Measurements from ENCODE around the gene KRT26. TPM values are rescaled to one million over a fixed set of nuclear protein-coding genes. Genes with fewer than 3 reads are reported as not detected.

The KRT26 gene
- total and polyA plus RNA-seq, 2 of the 13 experiments (the other 11 are each of a cell fraction or from before 2014, with no cell fraction given): not detected

DNA sequence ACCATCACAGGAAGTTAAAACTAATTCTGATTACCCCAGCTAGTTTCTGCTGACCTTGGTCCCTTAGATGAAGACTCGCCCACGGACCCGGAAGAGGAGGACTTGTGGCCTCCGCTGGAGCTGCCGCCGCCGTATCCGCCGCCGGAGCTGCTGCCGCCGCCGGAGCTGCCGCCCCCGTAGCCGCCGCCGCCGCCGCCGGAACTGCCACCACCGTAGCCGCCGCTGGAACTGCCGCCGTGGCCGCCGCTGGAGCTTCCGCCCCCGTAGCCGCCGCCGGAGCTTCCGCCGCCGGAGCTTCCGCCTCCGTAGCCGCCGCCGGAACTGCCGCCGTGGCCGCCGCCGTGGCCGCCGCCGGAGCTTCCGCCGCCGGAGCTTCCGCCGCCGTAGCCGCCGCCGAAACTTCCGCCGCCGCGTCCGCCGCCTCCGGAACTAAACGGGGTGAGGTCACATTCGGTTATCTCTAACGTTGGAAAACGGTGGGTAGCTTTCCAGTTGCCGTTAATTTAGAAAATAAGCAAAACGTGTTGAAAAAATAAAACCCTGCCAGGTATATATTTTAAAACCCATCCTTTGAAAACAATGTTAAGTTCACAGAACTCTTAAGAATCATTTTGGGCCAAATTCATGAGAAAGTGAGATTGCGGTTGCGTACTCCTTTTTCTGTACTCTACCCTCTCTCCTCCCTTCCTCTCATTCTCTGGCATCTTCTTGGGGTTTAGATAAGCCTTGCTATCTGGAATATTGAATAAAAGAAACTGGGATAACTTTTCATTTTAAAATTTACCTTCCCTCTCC is 46.9 kb upstream of the KRT26 start (continued):
- TF ChIP-seq HNRNPLL (IDR thresholded peaks at IDR 0.05; ENCODE audit: low read depth, low read length, poor library complexity, severe bottlenecking) (peak; percentile 97), PPARG (CRISPR knock-in tag; conservative IDR thresholded peaks at IDR 0.05) (no peak), SP4 (CRISPR knock-in tag; IDR thresholded peaks at IDR 0.05) (peak; percentile 38; the same call in 1 of the 2 replicates), ZSCAN20 (CRISPR knock-in tag; IDR thresholded peaks at IDR 0.05; ENCODE audit: borderline replicate concordance) (no peak), CREM (IDR thresholded peaks at IDR 0.05) (0 out of 2 replicates have a peak, but pooled peaks have one; percentile 33), CREM (CRISPR knock-in tag; IDR thresholded peaks at IDR 0.05) (no peak), ZNF331 (CRISPR knock-in tag; IDR thresholded peaks at IDR 0.05) (0 out of 2 replicates have a peak, but pooled peaks have one; percentile 30), NCOR1 (IDR thresholded peaks at IDR 0.05; ENCODE audit: borderline replicate concordance, low read length) (no peak), ZFP62 (CRISPR knock-in tag; IDR thresholded peaks at IDR 0.05) (no peak), ZNF605 (CRISPR knock-in tag; IDR thresholded peaks at IDR 0.05) (peak; percentile 25; the same call in 1 of the 2 replicates), HMG20B (CRISPR knock-in tag; conservative IDR thresholded peaks at IDR 0.05) (no peak), TCF12 (IDR thresholded peaks at IDR 0.05) (no peak), TCF12 (CRISPR knock-in tag; IDR thresholded peaks at IDR 0.05) (peak; percentile 45), MAFF (IDR thresholded peaks at IDR 0.05; ENCODE audit: low read depth, low read length) (peak; percentile 6; the same call in 1 of the 2 replicates), KDM2A (CRISPR knock-in tag; IDR thresholded peaks at IDR 0.05; ENCODE audit: borderline replicate concordance, low read depth) (peak; percentile 41; the same call in 1 of the 2 replicates)
- TF ChIP-seq, protein P1, sequence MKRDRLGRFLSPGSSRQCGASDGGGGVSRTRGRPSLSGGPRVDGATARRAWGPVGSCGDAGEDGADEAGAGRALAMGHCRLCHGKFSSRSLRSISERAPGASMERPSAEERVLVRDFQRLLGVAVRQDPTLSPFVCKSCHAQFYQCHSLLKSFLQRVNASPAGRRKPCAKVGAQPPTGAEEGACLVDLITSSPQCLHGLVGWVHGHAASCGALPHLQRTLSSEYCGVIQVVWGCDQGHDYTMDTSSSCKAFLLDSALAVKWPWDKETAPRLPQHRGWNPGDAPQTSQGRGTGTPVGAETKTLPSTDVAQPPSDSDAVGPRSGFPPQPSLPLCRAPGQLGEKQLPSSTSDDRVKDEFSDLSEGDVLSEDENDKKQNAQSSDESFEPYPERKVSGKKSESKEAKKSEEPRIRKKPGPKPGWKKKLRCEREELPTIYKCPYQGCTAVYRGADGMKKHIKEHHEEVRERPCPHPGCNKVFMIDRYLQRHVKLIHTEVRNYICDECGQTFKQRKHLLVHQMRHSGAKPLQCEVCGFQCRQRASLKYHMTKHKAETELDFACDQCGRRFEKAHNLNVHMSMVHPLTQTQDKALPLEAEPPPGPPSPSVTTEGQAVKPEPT (CRISPR knock-in tag; IDR thresholded peaks at IDR 0.05; ENCODE audit: low read depth): 0 out of 2 replicates have a peak, but pooled peaks have one; percentile 39
- TF ChIP-seq, protein P2, sequence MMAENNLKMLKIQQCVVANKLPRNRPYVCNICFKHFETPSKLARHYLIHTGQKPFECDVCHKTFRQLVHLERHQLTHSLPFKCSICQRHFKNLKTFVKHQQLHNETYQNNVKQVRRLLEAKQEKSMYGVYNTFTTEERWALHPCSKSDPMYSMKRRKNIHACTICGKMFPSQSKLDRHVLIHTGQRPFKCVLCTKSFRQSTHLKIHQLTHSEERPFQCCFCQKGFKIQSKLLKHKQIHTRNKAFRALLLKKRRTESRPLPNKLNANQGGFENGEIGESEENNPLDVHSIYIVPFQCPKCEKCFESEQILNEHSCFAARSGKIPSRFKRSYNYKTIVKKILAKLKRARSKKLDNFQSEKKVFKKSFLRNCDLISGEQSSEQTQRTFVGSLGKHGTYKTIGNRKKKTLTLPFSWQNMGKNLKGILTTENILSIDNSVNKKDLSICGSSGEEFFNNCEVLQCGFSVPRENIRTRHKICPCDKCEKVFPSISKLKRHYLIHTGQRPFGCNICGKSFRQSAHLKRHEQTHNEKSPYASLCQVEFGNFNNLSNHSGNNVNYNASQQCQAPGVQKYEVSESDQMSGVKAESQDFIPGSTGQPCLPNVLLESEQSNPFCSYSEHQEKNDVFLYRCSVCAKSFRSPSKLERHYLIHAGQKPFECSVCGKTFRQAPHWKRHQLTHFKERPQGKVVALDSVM (CRISPR knock-in tag; IDR thresholded peaks at IDR 0.05): peak; percentile 37
- TF ChIP-seq, protein P3, sequence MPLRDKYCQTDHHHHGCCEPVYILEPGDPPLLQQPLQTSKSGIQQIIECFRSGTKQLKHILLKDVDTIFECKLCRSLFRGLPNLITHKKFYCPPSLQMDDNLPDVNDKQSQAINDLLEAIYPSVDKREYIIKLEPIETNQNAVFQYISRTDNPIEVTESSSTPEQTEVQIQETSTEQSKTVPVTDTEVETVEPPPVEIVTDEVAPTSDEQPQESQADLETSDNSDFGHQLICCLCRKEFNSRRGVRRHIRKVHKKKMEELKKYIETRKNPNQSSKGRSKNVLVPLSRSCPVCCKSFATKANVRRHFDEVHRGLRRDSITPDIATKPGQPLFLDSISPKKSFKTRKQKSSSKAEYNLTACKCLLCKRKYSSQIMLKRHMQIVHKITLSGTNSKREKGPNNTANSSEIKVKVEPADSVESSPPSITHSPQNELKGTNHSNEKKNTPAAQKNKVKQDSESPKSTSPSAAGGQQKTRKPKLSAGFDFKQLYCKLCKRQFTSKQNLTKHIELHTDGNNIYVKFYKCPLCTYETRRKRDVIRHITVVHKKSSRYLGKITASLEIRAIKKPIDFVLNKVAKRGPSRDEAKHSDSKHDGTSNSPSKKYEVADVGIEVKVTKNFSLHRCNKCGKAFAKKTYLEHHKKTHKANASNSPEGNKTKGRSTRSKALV (CRISPR knock-in tag; IDR thresholded peaks at IDR 0.05): peak; percentile 19; the same call in 1 of the 2 replicates
- TF ChIP-seq, protein P4, sequence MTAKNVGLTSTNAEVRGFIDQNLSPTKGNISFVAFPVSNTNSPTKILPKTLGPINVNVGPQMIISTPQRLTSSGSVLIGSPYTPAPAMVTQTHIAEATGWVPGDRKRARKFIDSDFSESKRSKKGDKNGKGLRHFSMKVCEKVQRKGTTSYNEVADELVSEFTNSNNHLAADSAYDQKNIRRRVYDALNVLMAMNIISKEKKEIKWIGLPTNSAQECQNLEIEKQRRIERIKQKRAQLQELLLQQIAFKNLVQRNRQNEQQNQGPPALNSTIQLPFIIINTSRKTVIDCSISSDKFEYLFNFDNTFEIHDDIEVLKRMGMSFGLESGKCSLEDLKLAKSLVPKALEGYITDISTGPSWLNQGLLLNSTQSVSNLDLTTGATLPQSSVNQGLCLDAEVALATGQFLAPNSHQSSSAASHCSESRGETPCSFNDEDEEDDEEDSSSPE (CRISPR knock-in tag; IDR thresholded peaks at IDR 0.05): no peak
- TF ChIP-seq, protein P5, sequence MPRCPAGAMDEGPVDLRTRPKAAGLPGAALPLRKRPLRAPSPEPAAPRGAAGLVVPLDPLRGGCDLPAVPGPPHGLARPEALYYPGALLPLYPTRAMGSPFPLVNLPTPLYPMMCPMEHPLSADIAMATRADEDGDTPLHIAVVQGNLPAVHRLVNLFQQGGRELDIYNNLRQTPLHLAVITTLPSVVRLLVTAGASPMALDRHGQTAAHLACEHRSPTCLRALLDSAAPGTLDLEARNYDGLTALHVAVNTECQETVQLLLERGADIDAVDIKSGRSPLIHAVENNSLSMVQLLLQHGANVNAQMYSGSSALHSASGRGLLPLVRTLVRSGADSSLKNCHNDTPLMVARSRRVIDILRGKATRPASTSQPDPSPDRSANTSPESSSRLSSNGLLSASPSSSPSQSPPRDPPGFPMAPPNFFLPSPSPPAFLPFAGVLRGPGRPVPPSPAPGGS (CRISPR knock-in tag; IDR thresholded peaks at IDR 0.05): 0 out of 2 replicates have a peak, but pooled peaks have one; percentile 45
